Body of pancreas (tissue), 4 donors: ENCODE results near the gene IRX5. TPM values are rescaled to one million over a fixed set of nuclear protein-coding genes. Genes with fewer than 3 reads are reported as not detected.

ENCODE experiments used
- ATAC-seq: fragments of 150-250 bp; one replicate; pipeline ENCODE4 v1.9.1; 2016
- DNase-seq, 4 donors: peaks; one replicate each; pipeline ENCODE4 v3.0.0-alpha.2; 2019
- H3K27ac ChIP-seq, 4 donors: fragments of 200-600 bp; sonication (generic); 1 replicate in 3 of 4; 2 replicates in 1 of 4; pipeline versions ENCODE4 v1.5.1 to v1.6.1; 2016 to 2019; ENCODE audit warnings: mild to moderate bottlenecking in 1 of 4, mixed read lengths in 1 of 4, moderate library complexity in 1 of 4
- H3K27me3 ChIP-seq, 2 donors: fragments of 200-600 bp; sonication (generic); one replicate each; pipeline ENCODE4 v1.6.0; 2016; ENCODE audit warnings: mild to moderate bottlenecking in 1 of 2
- H3K36me3 ChIP-seq, 2 donors: fragments of 200-600 bp; sonication (generic); replicated peaks in 1 of 2; 2 replicates each; pipeline ENCODE4 v1.5.1; 2016; ENCODE audit warnings: low read depth in 2 of 2; ENCODE audit not compliant: insufficient read depth in 1 of 2
- H3K4me1 ChIP-seq: fragments of 200-600 bp; sonication (generic); one replicate; pipeline ENCODE4 v1.6.0; 2016
- H3K4me3 ChIP-seq, 2 donors: fragments of 200-600 bp; sonication (generic); 1 replicate in 1 of 2; 2 replicates in 1 of 2; pipeline ENCODE4 v1.5.1; 2016 to 2019
- H3K9me3 ChIP-seq, 3 donors: fragments of 200-600 bp; sonication (generic); 1 replicate in 2 of 3; 2 replicates in 1 of 3; pipeline ENCODE4 v1.5.1; 2016
- POLR2A ChIP-seq, 3 donors: fragments of 450-650 bp; IDR thresholded peaks; one replicate each; pipeline ENCODE4 v1.6.1; 2016; ENCODE audit warnings: antibody characterized with exemption in 3 of 3, mild to moderate bottlenecking in 2 of 3
- WGBS, 2 donors: methylation state at CpG; one replicate each; pipeline ENCODE4 v1.1.5; 2017; 5-methylcytosine and 5-hydroxymethylcytosine counted together
- intact Hi-C: fragments of 100-400 bp; cut with DNase I; formaldehyde crosslinking; loops from one replicate; pipeline ENCODE4 v1.15.1; 2023
- total RNA-seq, 2 donors: library from RNA; depleted of rRNA; stranded (reverse); fragments of >200 nt; gene quantifications; one replicate each; pipeline ENCODE4 v1.1.0, GENCODE V29; 2016
- TF ChIP-seq, protein P1 (sequence below), 7 experiments: fragments of 450-650 bp in 4 of 7; fragments of 200-600 bp in 3 of 7; sonication (generic) in 3 of 7; IDR thresholded peaks; one replicate each; pipeline ENCODE4 v1.5.1; 2016 to 2019; ENCODE audit warnings: antibody characterized with exemption in 7 of 7

The IRX5 gene
- total RNA-seq, 2 donors from 2014 or later: 0.26 TPM; not detected in 1

DNA sequence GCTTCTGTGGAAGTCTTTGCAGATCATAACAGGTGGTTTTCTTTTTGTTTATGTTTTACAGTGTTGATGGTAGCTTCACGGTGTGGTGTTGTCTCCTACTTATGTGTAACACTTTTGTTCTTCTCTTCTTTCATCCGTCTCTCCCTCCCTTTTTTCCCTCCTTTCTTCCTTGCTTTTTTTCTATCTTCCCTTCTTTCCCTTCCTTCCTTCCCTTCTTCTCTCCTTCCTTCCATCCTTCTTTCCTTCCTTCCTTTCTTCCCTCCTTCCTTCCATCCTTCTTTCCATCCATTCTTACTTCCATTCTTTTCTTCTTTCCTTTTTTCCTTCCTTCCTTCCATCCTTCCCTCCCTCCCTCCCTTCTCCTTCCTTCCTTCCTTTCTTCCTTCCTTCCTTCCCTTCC, 31.4 kb downstream of the IRX5 start:
- TF ChIP-seq POLR2A (IDR thresholded peaks at IDR 0.05): no peak
- TF ChIP-seq, protein P1, sequence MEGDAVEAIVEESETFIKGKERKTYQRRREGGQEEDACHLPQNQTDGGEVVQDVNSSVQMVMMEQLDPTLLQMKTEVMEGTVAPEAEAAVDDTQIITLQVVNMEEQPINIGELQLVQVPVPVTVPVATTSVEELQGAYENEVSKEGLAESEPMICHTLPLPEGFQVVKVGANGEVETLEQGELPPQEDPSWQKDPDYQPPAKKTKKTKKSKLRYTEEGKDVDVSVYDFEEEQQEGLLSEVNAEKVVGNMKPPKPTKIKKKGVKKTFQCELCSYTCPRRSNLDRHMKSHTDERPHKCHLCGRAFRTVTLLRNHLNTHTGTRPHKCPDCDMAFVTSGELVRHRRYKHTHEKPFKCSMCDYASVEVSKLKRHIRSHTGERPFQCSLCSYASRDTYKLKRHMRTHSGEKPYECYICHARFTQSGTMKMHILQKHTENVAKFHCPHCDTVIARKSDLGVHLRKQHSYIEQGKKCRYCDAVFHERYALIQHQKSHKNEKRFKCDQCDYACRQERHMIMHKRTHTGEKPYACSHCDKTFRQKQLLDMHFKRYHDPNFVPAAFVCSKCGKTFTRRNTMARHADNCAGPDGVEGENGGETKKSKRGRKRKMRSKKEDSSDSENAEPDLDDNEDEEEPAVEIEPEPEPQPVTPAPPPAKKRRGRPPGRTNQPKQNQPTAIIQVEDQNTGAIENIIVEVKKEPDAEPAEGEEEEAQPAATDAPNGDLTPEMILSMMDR (IDR thresholded peaks at IDR 0.05): no peak

DNA sequence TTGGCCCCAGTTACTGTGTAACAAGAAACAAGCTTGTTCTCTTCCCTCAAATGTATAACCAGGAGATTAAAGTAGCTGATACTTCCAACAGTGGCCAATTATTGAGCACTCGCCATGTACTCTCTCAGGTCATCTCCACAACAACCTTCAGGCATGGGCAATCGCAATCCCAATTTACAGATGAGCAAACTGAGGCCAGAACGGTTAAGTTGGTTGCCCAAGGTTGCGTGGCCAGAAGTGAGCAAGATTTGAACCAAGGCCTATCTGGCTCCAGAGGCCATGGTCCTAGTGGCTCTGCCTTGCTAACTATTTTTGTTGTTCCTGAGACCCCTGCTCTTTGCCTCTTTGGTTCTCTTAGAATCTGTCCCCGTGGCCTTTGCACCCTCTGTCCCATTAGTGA, 33.6 kb downstream of the IRX5 start:
- ATAC-seq (no peak), DNase-seq (no peak)
- Histone ChIP-seq H3K4me3 (no peak overlapping the region), H3K27ac (no peak overlapping the region), H3K4me1 (no peaks in the 10 kb centered on the region), H3K36me3 (no peaks in the 10 kb centered on the region), H3K9me3 (no peaks in the 10 kb centered on the region), H3K27me3 (no peaks in the 10 kb centered on the region)
- TF ChIP-seq, protein P1 (IDR thresholded peaks at IDR 0.05): no peak
- TF ChIP-seq POLR2A (IDR thresholded peaks at IDR 0.05): no peak
- intact Hi-C loops: no loop called here
- 91 to 95% methylated on average over 4 to 5 of the region's 5 CpGs for WGBS, 2 donors

More for the DNA sequence above, 31.4 kb downstream of the IRX5 start:
- H3K27me3 ChIP-seq: no peaks in the 10 kb centered on the region
- no peaks in the 10 kb centered on the region for H3K4me1 ChIP-seq
- H3K4me3 ChIP-seq: no peak overlapping the region
- ATAC-seq (no peak), DNase-seq (no peak)
- intact Hi-C loops: no loop called here
- no peaks in the 10 kb centered on the region for H3K36me3 ChIP-seq
- 67 to 72% methylated on average over 2 of the region's 2 CpGs for whole genome bisulfite sequencing, 2 donors
- no peak overlapping the region for H3K27ac ChIP-seq
- no peaks in the 10 kb centered on the region for H3K9me3 ChIP-seq

DNA sequence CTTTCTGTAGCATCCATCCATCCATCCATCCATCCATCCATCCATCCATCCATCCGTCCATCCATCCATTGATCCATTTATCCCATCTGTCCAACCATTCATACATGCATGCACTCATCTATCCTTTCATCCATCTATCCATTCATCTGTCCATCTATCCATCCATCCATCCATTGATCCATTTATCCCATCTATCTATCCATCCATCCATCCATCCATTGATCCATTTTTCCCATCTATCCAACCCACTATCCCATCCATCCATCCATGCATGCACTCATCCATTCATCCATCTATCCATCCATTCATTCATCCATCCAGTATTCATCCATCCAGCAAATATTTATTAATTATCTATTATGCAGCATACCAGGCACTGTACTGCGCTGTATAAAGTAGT, 34.8 kb downstream of the IRX5 start:
- TF ChIP-seq POLR2A (IDR thresholded peaks at IDR 0.05): no peak

DNA sequence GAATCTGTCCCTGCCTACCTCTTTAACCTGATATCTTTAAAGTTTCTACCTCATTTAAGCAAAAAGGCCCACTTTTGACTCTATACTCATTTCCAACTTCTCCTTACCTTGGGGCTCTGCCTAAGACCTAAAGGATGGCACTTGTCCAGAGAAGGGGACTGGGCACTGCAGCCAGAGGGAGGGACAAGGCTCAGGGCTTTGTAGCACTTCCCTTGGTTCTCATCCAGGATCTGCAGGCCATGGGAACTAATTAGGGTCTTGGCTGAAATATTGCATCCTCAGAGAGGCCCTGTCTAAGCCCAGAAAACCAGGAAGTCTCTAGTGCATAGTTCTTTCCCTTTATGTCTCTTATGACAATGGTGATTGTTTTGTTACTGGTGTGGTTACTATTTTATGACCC, 37.3 kb downstream of the IRX5 start:
- no peak for TF ChIP-seq POLR2A (IDR thresholded peaks at IDR 0.05)
- TF ChIP-seq, protein P1 (IDR thresholded peaks at IDR 0.05): no peak
- intact Hi-C loops: no loop called here
- no peaks in the 10 kb centered on the region for H3K9me3 ChIP-seq
- no peak overlapping the region for H3K4me3 ChIP-seq
- no peaks in the 10 kb centered on the region for H3K4me1 ChIP-seq
- no peak overlapping the region for H3K27ac ChIP-seq
- DNase-seq (no peak), ATAC-seq (no peak)
- H3K27me3 ChIP-seq: no peaks in the 10 kb centered on the region
- H3K36me3 ChIP-seq: no peaks in the 10 kb centered on the region

More for the DNA sequence above, 34.8 kb downstream of the IRX5 start:
- Histone ChIP-seq H3K27me3 (no peaks in the 10 kb centered on the region), H3K27ac (no peak overlapping the region), H3K4me3 (no peak overlapping the region), H3K9me3 (no peaks in the 10 kb centered on the region), H3K36me3 (no peaks in the 10 kb centered on the region), H3K4me1 (no peaks in the 10 kb centered on the region)
- intact Hi-C loops: no loop called here
- no peak for DNase-seq
- ATAC-seq: no peak
- 42 to 80% methylated on average over 2 of the region's 2 CpGs for WGBS, 2 donors

DNA sequence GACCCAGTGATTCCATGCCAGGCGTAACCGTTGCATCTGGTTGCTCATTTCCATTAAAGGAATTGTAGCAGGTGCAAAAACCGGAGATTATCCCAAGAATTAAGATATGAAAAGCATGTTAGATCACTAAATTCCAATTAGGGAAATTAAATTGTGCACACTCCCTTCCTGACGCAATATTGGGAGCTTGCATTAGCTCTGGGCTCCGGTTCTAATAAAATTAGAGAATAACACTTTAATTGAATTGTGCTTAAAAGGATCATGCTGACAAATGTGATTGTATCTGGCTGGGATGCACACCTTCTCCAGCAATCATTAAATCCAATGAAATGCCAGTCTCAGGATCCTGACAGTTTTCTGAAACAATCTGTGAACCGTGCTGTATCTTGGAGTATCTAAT, 38.1 kb downstream of the IRX5 start:
- WGBS, 2 donors: 65 to 66% methylated on average over 6 of the region's 6 CpGs
- DNase-seq: no peak
- Histone ChIP-seq H3K36me3 (no peaks in the 10 kb centered on the region), H3K27ac (no peak overlapping the region), H3K4me3 (no peak overlapping the region), H3K9me3 (no peaks in the 10 kb centered on the region), H3K27me3 (no peaks in the 10 kb centered on the region), H3K4me1 (no peaks in the 10 kb centered on the region)
- ATAC-seq: no peak
- no peak for TF ChIP-seq POLR2A (IDR thresholded peaks at IDR 0.05)
- TF ChIP-seq, protein P1 (IDR thresholded peaks at IDR 0.05): no peak
- intact Hi-C loops: no loop called here
